ENCODE results near the gene MAP2.

- no peak for TF ChIP-seq CTCF (IDR thresholded peaks at IDR 0.05)
- no peak for TF ChIP-seq POLR2A (IDR thresholded peaks at IDR 0.05)
Observed at GRCh38 chr2:209380293-209380692, 43.6 kb upstream of the MAP2 start.
